Stomach (tissue), 4 donors: ENCODE results near the gene CDH22.

Experiments used
- POLR2A ChIP-seq, 4 donors: fragments of 450-650 bp; IDR thresholded peaks; one replicate each; pipeline ENCODE4 v1.6.1; 2016; ENCODE audit warnings: antibody characterized with exemption in 4 of 4, control low read depth in 2 of 4, mild to moderate bottlenecking in 1 of 4, moderate library complexity in 1 of 4
- TF ChIP-seq, protein P1 (sequence below), 7 experiments: fragments of 450-650 bp in 4 of 7; fragments of 200-600 bp in 3 of 7; sonication (generic) in 3 of 7; IDR thresholded peaks; one replicate each; pipeline ENCODE4 v1.5.1; 2016 to 2019; ENCODE audit warnings: antibody characterized with exemption in 7 of 7, control low read depth in 2 of 7, mild to moderate bottlenecking in 1 of 7

DNA sequence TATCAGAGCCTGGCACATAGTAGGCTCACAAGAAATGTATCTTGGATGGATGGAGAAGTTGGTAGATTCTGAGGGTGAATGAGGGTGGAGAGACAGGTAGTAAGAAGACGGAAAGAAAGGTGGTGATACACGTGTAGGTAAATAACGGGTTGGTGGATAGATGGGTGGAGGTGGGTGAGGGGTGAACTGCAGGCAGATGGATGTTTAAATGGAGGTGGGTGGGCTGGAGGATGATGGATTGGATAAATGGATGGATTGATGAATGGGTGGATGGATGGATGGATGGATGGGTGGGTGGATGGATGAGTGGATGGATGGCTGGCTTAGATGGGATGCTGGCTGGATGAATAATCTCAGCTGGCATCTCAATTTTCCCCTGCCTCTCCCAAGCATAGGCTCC, 9.9 kb downstream of the CDH22 start:
- TF ChIP-seq, protein P1, sequence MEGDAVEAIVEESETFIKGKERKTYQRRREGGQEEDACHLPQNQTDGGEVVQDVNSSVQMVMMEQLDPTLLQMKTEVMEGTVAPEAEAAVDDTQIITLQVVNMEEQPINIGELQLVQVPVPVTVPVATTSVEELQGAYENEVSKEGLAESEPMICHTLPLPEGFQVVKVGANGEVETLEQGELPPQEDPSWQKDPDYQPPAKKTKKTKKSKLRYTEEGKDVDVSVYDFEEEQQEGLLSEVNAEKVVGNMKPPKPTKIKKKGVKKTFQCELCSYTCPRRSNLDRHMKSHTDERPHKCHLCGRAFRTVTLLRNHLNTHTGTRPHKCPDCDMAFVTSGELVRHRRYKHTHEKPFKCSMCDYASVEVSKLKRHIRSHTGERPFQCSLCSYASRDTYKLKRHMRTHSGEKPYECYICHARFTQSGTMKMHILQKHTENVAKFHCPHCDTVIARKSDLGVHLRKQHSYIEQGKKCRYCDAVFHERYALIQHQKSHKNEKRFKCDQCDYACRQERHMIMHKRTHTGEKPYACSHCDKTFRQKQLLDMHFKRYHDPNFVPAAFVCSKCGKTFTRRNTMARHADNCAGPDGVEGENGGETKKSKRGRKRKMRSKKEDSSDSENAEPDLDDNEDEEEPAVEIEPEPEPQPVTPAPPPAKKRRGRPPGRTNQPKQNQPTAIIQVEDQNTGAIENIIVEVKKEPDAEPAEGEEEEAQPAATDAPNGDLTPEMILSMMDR (IDR thresholded peaks at IDR 0.05), result no peak
- TF ChIP-seq POLR2A (IDR thresholded peaks at IDR 0.05), result no peak
